Measurements from ENCODE around the gene ASTN1.

The ASTN1 gene

DNA sequence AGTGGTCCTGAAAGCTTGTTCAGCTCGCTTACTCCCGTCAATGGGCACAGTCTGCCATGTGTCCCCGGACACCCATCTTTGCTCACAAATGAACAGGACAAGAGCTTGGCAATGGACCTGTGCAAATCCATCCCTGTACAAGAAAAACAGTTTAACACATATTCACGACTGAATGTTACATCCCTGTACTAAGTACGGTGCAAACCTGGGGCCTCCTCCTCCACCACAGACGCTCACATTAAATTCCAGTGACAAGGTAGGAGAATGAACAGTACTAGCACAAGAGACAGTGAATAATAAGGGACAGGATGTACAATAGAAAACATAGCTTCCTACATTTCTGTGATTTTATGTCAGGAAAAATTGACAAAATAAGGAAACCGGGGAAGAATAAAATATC, 187.7 kb downstream of the ASTN1 start:
- no peak for DNase-seq

GRCh38 chr1:176976225-176976624, 188.3 kb downstream of the ASTN1 start:
- no peak for DNase-seq

GRCh38 chr1:176964687-176965086, 199.8 kb downstream of the ASTN1 start:
- no peak for DNase-seq

DNA sequence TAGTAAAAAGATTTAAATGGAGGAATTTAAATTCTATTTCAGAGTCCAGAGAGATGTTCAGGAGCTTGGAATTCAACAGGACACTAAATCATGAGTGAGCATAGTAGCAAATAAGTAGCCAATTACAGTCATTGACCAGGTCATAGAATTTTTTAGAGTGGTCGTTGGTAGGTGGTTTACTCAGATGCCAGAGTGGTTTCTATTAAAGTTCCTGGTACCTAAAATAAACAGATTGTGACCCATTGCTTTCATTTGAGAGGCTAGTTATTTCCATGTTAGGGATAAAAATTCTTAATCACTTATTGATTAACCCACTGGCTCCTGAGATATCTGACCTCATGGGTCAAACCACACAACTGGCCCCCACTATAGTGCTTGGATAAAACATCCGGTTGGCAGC, 201.3 kb downstream of the ASTN1 start:
- no peak for DNase-seq

GRCh38 chr1:176961678-176962077, 202.8 kb downstream of the ASTN1 start:
- DNase-seq = no peak

DNA sequence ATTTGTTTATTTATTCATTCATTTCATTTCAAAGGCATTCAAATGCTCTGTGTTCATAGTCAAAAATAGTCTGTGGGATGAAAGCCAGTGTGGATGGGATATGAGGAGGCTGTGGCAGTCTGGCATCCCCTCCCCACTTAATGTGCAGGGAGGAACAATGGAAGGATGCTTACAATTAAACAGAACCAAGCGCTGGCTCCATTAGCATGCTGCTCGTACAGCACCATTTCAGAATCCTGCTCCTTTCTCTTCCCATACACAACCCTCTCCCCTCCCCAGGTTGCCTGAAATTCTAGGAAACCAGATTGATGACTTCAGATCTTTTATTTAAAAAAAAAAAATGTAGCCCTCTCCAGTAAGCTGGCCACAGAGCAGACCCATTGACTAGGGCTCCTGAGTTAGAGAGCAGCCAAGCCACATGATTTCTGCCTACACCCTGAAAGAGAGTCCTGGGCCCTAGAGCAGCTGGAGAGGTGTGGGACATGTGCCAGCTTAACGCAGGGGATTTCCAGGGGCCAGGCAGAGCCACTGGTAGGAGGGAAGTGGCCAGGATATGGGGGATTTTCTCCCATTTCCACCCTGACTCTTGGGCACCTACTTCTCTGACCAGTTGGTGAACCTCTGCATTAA, 205.2 kb downstream of the ASTN1 start:
- DNase-seq = no peak

GRCh38 chr1:176957603-176958002, 206.9 kb downstream of the ASTN1 start:
- no peak for DNase-seq

DNA sequence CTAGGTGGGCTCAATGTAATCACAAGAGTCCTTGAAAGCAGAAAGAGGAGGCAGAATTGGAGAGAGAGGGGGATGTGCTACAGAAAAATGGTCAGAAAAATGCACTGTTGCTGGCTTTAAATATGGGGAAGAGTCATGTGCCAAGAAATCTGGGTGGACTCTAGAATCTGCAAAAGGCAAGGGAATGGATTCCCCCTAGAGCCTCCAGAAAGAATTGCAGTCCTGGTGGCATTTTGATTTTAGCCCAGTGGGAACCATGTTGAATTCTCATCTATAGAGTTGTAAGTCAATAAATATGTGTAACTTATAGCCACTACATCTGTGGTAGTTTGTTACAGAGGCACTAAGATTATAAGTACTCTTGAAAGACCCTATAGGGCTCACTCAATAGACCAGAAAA, 210.3 kb downstream of the ASTN1 start:
- no peak for DNase-seq

GRCh38 chr1:176950736-176951324, 213.7 kb downstream of the ASTN1 start:
- no peak for DNase-seq

DNA sequence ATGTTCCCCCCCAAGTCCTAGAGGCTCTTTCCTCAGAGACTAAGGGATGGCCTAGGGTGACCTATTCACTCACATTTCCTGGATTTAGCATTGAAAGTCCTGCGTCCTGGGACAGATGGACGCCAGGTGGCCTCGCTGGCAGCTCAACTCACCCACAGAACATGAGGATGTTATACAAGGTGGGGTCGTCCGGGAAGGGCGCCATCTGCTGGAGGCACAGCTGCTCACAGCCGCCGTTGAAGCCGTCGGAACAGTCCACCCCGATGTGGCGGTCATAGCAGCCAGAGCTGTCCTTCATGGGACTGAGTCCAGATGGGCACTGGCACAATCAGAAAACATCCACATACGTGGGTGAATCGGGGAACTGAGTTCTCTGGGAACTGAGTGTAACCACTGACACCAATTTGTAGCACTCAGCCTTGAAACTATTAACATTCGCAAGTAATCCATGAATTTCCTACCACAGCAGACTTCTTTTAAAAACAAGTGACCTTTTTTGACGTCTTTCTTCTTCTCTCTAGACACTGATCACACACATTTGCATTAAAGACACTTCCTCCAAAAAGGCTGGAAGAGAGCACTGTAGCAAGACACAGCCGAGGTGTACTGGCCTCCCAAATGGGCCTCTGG, 215.4 kb downstream of the ASTN1 start:
- DNase-seq = no peak

- DNase-seq = no peak
Observed at GRCh38 chr1:176944606-176945005, 219.9 kb downstream of the ASTN1 start.

- no peak for DNase-seq
Observed at GRCh38 chr1:176943783-176944182, 220.7 kb downstream of the ASTN1 start.

GRCh38 chr1:176942346-176942745, 222.2 kb downstream of the ASTN1 start:
- no peak for DNase-seq

GRCh38 chr1:176939993-176940392, 224.5 kb downstream of the ASTN1 start:
- DNase-seq = no peak

GRCh38 chr1:176938375-176938774, 226.1 kb downstream of the ASTN1 start:
- DNase-seq = no peak

GRCh38 chr1:176934370-176934769, 230.1 kb downstream of the ASTN1 start:
- no peak for DNase-seq

GRCh38 chr1:176932114-176933104, 232.1 kb downstream of the ASTN1 start:
- no peak for DNase-seq

- DNase-seq = no peak
Observed at GRCh38 chr1:176931526-176931925, 233.0 kb downstream of the ASTN1 start.

DNA sequence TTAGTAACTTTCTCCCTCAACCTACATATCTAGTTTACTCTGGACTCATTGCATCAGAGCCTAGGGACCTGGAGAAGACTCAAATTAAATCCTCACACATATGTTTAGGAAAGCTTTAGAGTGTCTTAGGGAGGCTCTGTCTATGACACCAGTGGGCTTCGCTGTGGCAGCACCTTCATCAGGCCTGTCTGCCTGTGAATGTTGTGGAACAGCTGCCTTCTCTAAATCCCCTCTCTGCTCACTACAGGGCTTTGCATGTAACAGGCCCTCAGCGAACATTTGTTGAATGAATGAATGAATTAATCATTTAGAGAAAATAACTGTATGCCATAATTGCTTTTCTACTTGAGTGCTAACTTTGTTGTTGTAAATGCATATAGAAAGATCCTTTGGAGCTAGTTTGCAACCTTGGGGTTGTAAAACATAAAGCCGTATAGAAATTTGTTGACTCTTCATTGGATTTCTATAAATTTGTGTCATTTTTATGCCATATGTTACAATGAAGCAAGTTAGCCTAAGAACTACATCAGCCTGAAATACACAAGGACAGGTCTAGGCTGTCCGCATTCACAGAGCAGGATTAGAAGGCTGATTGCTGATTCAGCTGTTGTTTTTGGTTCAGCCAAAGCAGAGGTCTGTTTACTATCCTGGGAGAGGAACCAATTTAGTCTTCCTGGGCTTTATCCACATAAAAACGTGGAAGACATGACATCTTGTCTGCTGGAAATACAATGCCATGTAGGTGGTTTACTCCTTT, 238.0 kb downstream of the ASTN1 start:
- DNase-seq = no peak

GRCh38 chr1:176925223-176925622, 239.3 kb downstream of the ASTN1 start:
- no peak for DNase-seq

GRCh38 chr1:176923283-176923682, 241.2 kb downstream of the ASTN1 start:
- DNase-seq = no peak

All from T1000 (cell line).